NCI-H226 (cell line): ENCODE measurements around the gene KCNJ16.

Source experiments
- DNase-seq: peaks from one replicate; pipeline ENCODE4 v3.0.0-alpha.2; 2015

The KCNJ16 gene

GRCh38 chr17:70070305-70071027, 4.6 kb upstream of the KCNJ16 start:
- DNase-seq = no peak

GRCh38 chr17:70071127-70071526, 3.9 kb upstream of the KCNJ16 start:
- DNase-seq = no peak

- DNase-seq = no peak
These were observed 3.4 kb upstream of the KCNJ16 start for GRCh38 chr17:70071620-70072019.

GRCh38 chr17:70072546-70073309, 2.3 kb upstream of the KCNJ16 start:
- DNase-seq = no peak

GRCh38 chr17:70073310-70073709, 1.7 kb upstream of the KCNJ16 start:
- no peak for DNase-seq

GRCh38 chr17:70073799-70074198, 1.2 kb upstream of the KCNJ16 start:
- no peak for DNase-seq

GRCh38 chr17:70074236-70074830, 692 bp upstream of the KCNJ16 start:
- no peak for DNase-seq

GRCh38 chr17:70076189-70076588, 1.2 kb downstream of the KCNJ16 start:
- DNase-seq = no peak

GRCh38 chr17:70076831-70077230, 1.8 kb downstream of the KCNJ16 start:
- DNase-seq = no peak

GRCh38 chr17:70078549-70078948, 3.5 kb downstream of the KCNJ16 start:
- DNase-seq = no peak

- DNase-seq = no peak
These were observed 4.0 kb downstream of the KCNJ16 start for GRCh38 chr17:70078994-70079531.

GRCh38 chr17:70080541-70081347, 5.7 kb downstream of the KCNJ16 start:
- DNase-seq = no peak

- DNase-seq = no peak
These were observed 6.9 kb downstream of the KCNJ16 start for GRCh38 chr17:70081885-70082284.

GRCh38 chr17:70084476-70084875, 9.5 kb downstream of the KCNJ16 start:
- no peak for DNase-seq

GRCh38 chr17:70086516-70086915, 11.5 kb downstream of the KCNJ16 start:
- no peak for DNase-seq

GRCh38 chr17:70089513-70090148, 14.6 kb downstream of the KCNJ16 start:
- no peak for DNase-seq

- no peak for DNase-seq
These were observed 16.1 kb downstream of the KCNJ16 start for GRCh38 chr17:70091005-70091568.

- no peak for DNase-seq
These were observed 16.7 kb downstream of the KCNJ16 start for GRCh38 chr17:70091696-70092095.

- no peak for DNase-seq
These were observed 18.1 kb downstream of the KCNJ16 start for GRCh38 chr17:70093163-70093562.

- no peak for DNase-seq
These were observed 20.4 kb downstream of the KCNJ16 start for GRCh38 chr17:70095455-70095854.

GRCh38 chr17:70096861-70097260, 21.8 kb downstream of the KCNJ16 start:
- DNase-seq = no peak

GRCh38 chr17:70098030-70098429, 23.0 kb downstream of the KCNJ16 start:
- DNase-seq = no peak
